Prostate gland (tissue), 2 donors: ENCODE data around the gene ZNF839. TPM values are rescaled to one million over a fixed set of nuclear protein-coding genes. Genes with fewer than 3 reads are reported as not detected.

Source experiments
- DNase-seq: peaks from one replicate; pipeline ENCODE4 v3.0.0-alpha.2; 2019; ENCODE audit warnings: low spot score
- H3K27ac ChIP-seq, 2 donors: fragments of 200-600 bp; sonication (generic); 2 replicates each; pipeline ENCODE4 v1.5.1; 2017 to 2019
- H3K27me3 ChIP-seq: fragments of 200-600 bp; sonication (generic); replicated peaks from 2 replicates; pipeline ENCODE4 v1.5.1; 2019; ENCODE audit not compliant: insufficient read depth
- H3K36me3 ChIP-seq, 2 donors: fragments of 200-600 bp; sonication (generic); 1 replicate in 1 of 2; 2 replicates in 1 of 2; pipeline versions ENCODE4 v1.5.1 to v1.8.1; 2017 to 2019
- H3K4me1 ChIP-seq: fragments of 200-600 bp; sonication (generic); replicated peaks from 2 replicates; pipeline ENCODE4 v1.5.1; 2019
- H3K4me3 ChIP-seq, 2 donors: fragments of 200-600 bp; sonication (generic); 2 replicates each; pipeline ENCODE4 v1.5.1; 2017 to 2019
- H3K9me3 ChIP-seq: fragments of 200-600 bp; sonication (generic); 2 replicates; pipeline ENCODE4 v1.5.1; 2017
- POLR2A ChIP-seq: fragments of 450-650 bp; IDR thresholded peaks from one replicate; pipeline ENCODE4 v1.6.1; 2016; ENCODE audit warnings: antibody characterized with exemption, mild to moderate bottlenecking
- POLR2AphosphoS5 ChIP-seq: sonication (generic); formaldehyde crosslinking; IDR thresholded peaks from one replicate; pipeline ENCODE4 v1.6.1; 2017; ENCODE audit warnings: antibody characterized with exemption
- WGBS: methylation state at CpG from one replicate; pipeline ENCODE4 v1.1.5; 2018; 5-methylcytosine and 5-hydroxymethylcytosine counted together
- intact Hi-C: fragments of 100-400 bp; cut with DNase I; formaldehyde crosslinking; loops from one replicate; pipeline ENCODE4 v1.14.2; 2022
- total RNA-seq, 2 donors: library from RNA; depleted of rRNA; stranded (reverse); fragments of >200 nt; gene quantifications; one replicate each; pipeline ENCODE4 v1.1.0, GENCODE V29; 2016
- TF ChIP-seq, protein P1 (sequence below), 4 experiments: fragments of 200-600 bp in 2 of 4; fragments of 450-650 bp in 2 of 4; sonication (generic) in 2 of 4; IDR thresholded peaks; 1 replicate in 3 of 4; 2 replicates in 1 of 4; pipeline ENCODE4 v1.5.1; 2016 to 2019; ENCODE audit warnings: antibody characterized with exemption in 4 of 4, mild to moderate bottlenecking in 2 of 4, moderate library complexity in 2 of 4

Gene ZNF839
- total RNA-seq, 2 donors from 2014 or later, result 11.7 to 33.8 TPM

DNA sequence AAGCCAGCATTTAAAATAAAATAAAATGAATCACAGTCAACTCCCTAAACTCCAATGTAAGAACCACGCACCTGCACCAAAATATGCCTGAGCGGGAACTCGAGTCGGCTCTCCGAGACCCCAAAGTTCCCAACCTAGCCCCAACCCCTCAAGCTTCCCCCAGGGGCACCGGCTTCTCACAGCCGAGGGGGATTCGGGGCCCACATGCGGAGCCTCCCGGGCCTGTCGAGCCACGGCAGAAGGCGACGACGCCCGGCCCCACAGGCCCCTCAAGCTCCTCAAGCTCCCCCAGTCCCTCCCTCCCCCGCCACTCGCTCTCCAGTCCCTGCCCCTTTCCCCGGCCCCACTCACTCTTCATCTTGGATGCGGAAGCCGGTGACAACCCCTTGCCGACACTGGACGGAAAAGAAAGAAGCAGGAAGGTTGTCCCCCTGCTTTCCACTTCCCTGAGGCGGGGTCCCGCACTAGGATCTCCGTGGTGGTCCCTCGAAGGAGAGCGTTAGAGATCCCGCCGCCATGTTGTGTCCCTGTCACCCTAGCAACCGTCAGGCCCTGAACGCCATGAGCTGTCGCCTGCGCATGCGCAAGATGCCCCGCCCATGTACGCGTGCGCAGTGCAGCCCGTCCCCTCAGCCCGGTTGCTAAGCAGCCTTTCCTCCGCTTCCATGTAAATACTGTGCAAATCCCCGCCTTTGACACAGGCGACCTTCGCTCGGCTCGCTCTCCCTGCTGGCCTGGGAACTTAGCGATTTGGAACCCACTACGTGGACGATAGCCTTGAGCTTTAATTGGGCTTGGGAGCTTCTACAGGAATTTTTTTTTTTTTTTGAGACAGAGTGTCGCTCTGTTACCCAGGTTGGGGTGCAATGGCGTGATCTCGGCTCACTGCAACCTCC lies 14.7 kb upstream of the ZNF839 start, which contains the start of gene MOK:
Gene MOK, minus strand, starts transcription at position 554 of the 896 bp plus-strand sequence. Its CDS starts 196 bp downstream, at position 358.
- peak; percentile 97 for TF ChIP-seq POLR2AphosphoS5
- TF ChIP-seq, protein P1, sequence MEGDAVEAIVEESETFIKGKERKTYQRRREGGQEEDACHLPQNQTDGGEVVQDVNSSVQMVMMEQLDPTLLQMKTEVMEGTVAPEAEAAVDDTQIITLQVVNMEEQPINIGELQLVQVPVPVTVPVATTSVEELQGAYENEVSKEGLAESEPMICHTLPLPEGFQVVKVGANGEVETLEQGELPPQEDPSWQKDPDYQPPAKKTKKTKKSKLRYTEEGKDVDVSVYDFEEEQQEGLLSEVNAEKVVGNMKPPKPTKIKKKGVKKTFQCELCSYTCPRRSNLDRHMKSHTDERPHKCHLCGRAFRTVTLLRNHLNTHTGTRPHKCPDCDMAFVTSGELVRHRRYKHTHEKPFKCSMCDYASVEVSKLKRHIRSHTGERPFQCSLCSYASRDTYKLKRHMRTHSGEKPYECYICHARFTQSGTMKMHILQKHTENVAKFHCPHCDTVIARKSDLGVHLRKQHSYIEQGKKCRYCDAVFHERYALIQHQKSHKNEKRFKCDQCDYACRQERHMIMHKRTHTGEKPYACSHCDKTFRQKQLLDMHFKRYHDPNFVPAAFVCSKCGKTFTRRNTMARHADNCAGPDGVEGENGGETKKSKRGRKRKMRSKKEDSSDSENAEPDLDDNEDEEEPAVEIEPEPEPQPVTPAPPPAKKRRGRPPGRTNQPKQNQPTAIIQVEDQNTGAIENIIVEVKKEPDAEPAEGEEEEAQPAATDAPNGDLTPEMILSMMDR (IDR thresholded peaks at IDR 0.05), result peak in 1 of 4 experiments; percentile 2
- TF ChIP-seq POLR2A, result peak; percentile 26
- WGBS, result under 1% methylated on average over 40 of the region's 53 CpGs
- H3K4me1 ChIP-seq, result no peaks in the 10 kb centered on the region
- H3K27me3 ChIP-seq, result no peaks in the 10 kb centered on the region
- H3K4me3 ChIP-seq, result peak within 1 kb of the TSS; percentile 63 to 92
- H3K9me3 ChIP-seq, result no peaks in the 10 kb centered on the region
- peak within 1 kb of the TSS in 1 of 2 donors; percentile 35 for H3K27ac ChIP-seq
- intact Hi-C loops, result no loop called here
- no peaks in the 10 kb centered on the region for H3K36me3 ChIP-seq
- DNase-seq, result peak; percentile 94

DNA sequence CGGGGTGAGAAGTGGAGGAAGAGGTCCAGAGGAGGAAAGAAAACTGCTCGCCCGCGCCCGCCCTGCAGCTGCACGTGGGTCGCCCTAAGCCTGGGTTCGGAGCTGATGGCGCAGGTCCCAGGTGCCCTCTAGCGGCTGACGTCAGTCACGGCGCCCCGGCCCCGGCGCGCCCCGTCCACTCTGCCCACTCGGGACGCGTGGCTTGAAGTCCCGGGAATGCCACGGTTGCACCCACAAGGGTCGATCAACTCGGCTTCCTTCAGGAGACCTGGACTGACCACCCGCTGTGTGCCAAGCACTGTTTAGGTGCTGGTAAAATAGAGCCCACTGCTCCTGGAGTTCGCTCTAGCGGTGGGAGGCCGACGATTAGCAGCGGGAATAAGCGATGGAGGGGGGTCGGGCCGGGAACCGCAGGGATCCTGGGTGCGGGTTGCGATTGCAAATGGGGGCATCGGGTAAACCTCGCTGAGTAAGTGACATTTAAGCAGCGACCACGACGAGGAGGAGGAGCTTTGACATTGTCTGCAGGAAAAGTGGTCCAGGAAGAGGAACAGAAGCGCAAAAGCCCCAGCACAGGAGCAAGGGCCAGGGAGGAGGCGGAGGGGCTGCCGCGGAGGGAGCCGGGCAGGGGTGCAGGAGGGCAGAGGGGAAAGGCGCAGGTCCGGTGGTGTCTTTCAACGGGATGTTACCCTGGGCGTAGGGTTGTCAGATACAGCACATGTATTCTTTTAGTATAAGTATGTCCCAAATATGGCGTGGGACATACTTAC lies 5.1 kb upstream of the ZNF839 start:
- intact Hi-C loops, result loop anchor here (1.0 to 10.0 kb wide), 3 partner anchors 79 to 350 kb away; partner anchors contain the start of genes DYNC1H1 and HSP90AA1
- H3K27me3 ChIP-seq, result no peaks in the 10 kb centered on the region
- H3K27ac ChIP-seq, result peak overlapping the region in 1 of 2 donors; percentile 62
- 7% methylated on average over 52 of the region's 52 CpGs for WGBS
- peaks cover 7% of the 10 kb centered on the region for H3K4me1 ChIP-seq
- H3K9me3 ChIP-seq, result no peaks in the 10 kb centered on the region
- TF ChIP-seq POLR2A (peak; percentile 11), POLR2AphosphoS5 (peak; percentile 76)
- TF ChIP-seq, protein P1 (IDR thresholded peaks at IDR 0.05), result peak; percentile 88 to 97 (median 94)
- H3K36me3 ChIP-seq, result no peaks in the 10 kb centered on the region
- peak; percentile 81 for DNase-seq
- peak overlapping the region; percentile 30 to 35 for H3K4me3 ChIP-seq

DNA sequence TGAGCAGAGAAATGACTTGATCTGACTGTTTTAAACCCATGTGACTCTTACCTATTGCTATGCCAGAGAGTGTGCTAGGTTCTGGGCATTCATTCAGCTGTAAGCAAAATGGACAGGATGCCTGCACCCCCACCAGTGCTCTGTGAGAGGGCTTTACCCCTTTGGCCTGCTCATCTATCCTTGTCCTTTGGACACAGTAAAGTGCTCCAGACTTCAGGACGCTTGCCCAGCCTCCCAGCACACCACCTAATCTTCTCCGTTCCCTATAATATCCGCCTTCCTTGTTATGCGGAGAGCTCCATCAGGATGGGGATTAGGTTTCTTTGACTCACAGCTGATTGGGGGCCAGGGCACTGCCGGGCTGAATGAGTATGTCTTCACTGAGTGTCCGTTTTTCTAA lies 4.4 kb upstream of the ZNF839 start:
- Histone ChIP-seq H3K36me3 (no peaks in the 10 kb centered on the region), H3K27ac (no peak overlapping the region), H3K27me3 (no peaks in the 10 kb centered on the region), H3K4me3 (no peak overlapping the region), H3K4me1 (peaks cover 7% of the 10 kb centered on the region), H3K9me3 (no peaks in the 10 kb centered on the region)
- no peak for DNase-seq
- TF ChIP-seq POLR2AphosphoS5 (no peak), POLR2A (no peak)
- TF ChIP-seq, protein P1 (IDR thresholded peaks at IDR 0.05), result no peak
- WGBS, result 86% methylated on average over 6 of the region's 6 CpGs
- intact Hi-C loops, result loop anchor here (5.0 to 10.0 kb wide), 2 partner anchors 228 to 350 kb away; partner anchors contain the start of genes DYNC1H1 and HSP90AA1

DNA sequence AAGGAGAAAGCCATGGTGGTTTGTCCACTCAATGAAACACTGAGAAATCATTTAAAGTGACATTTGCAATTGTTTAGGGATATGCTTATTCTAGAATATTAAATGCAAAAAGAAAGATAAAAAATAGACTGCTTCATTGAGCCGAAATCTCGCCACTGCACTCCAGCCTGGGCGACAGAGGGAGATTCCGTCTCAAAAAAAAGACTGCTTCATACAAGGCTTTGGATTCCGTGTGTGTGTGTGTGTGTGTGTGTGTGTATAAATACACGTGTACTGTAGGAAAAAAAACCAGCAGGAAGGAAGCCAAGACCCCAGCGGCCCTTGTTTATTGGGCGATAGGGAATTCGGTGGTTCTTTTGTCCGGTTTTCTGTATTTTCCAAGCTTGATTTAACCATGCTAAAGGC lies 3.2 kb upstream of the ZNF839 start:
- H3K36me3 ChIP-seq, result no peaks in the 10 kb centered on the region
- intact Hi-C loops, result loop anchor here (5.0 to 10.0 kb wide), 2 partner anchors 229 to 352 kb away; partner anchors contain the start of genes DYNC1H1 and HSP90AA1
- H3K4me1 ChIP-seq, result peaks cover 7% of the 10 kb centered on the region
- peak overlapping the region; percentile 73 to 82 for H3K27ac ChIP-seq
- H3K27me3 ChIP-seq, result no peaks in the 10 kb centered on the region
- H3K9me3 ChIP-seq, result no peaks in the 10 kb centered on the region
- WGBS, result 2% methylated on average over 10 of the region's 10 CpGs
- H3K4me3 ChIP-seq, result peak overlapping the region; percentile 33 to 43
- peak; percentile 28 for DNase-seq
- TF ChIP-seq, protein P1 (IDR thresholded peaks at IDR 0.05), result no peak
- TF ChIP-seq POLR2A, result no peak
- no peak for TF ChIP-seq POLR2AphosphoS5
